GM12892 (cell line): ENCODE data around the gene VWA3B.

ENCODE experiments used
- POLR2A ChIP-seq: IDR thresholded peaks from 2 replicates; pipeline ENCODE4 v1.6.1; 2011; ENCODE audit warnings: low read depth, low read length, control low read depth
- POLR2AphosphoS5 ChIP-seq: IDR thresholded peaks from 2 replicates; pipeline ENCODE4 v1.6.1; 2011; ENCODE audit warnings: low read depth, low read length, control low read depth
- TAF1 ChIP-seq: IDR thresholded peaks from 2 replicates; pipeline ENCODE4 v1.6.1; 2011; ENCODE audit warnings: low read depth, mild to moderate bottlenecking, control low read depth, low read length, borderline replicate concordance

DNA sequence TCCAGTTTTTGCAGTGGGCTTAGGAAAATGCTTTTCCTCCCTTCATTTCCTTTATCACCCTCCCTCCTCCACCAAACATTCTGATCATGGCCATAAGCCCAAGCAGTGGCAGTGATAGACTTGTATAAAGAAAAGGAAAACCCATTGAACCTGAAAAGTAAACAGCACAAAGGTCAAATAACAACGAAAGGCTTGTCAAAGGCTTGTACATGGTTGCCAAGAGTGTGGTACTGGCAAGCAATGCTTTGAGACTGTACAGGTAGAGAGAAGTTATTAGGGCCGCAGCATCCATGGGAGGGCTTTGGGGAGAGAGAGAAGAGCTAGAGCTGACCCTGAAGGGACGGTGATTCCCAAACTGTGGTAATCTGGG lies 2.1 kb upstream of the VWA3B start:
- TF ChIP-seq POLR2A (no peak), POLR2AphosphoS5 (no peak), TAF1 (no peak)
